Esophagus squamous epithelium (tissue), 5 donors: ENCODE results near the gene TCIRG1. TPM values are rescaled to one million over a fixed set of nuclear protein-coding genes. Genes with fewer than 3 reads are reported as not detected.

Source experiments
- DNase-seq: peaks from one replicate; lab custom pipeline; 2025; lab: John Stamatoyannopoulos, UW
- H3K27ac ChIP-seq, 4 donors: fragments of 200-600 bp; sonication (generic); one replicate each; pipeline ENCODE4 v1.5.1; 2016 to 2019; ENCODE audit warnings: mild to moderate bottlenecking in 1 of 4
- H3K27me3 ChIP-seq, 4 donors: fragments of 200-600 bp; sonication (generic); 1 replicate in 3 of 4; 2 replicates in 1 of 4; pipeline versions ENCODE4 v1.5.1 to v1.6.0; 2017 to 2021; ENCODE audit warnings: antibody characterized with exemption in 1 of 4
- H3K36me3 ChIP-seq, 3 donors: fragments of 200-600 bp; sonication (generic); one replicate each; pipeline ENCODE4 v1.5.1; 2016 to 2019
- H3K4me1 ChIP-seq, 3 donors: fragments of 200-600 bp; sonication (generic); one replicate each; pipeline ENCODE4 v1.5.1; 2017 to 2019
- H3K4me3 ChIP-seq, 4 donors: fragments of 200-600 bp; sonication (generic); 1 replicate in 3 of 4; 2 replicates in 1 of 4; pipeline ENCODE4 v1.5.1; 2016 to 2019; ENCODE audit warnings: mild to moderate bottlenecking in 2 of 4, moderate library complexity in 1 of 4
- H3K9me3 ChIP-seq, 3 donors: fragments of 200-600 bp; sonication (generic); one replicate each; pipeline ENCODE4 v1.5.1; 2016 to 2019
- CTCF ChIP-seq, 6 experiments: fragments of 450-650 bp in 4 of 6; fragments of 200-600 bp in 2 of 6; sonication (generic) in 2 of 6; IDR thresholded peaks; one replicate each; pipeline ENCODE4 v1.5.1; 2016 to 2019; ENCODE audit warnings: antibody characterized with exemption in 6 of 6, mild to moderate bottlenecking in 4 of 6, moderate library complexity in 4 of 6
- POLR2A ChIP-seq, 4 donors: fragments of 450-650 bp; IDR thresholded peaks; one replicate each; pipeline ENCODE4 v1.6.1; 2017; ENCODE audit warnings: antibody characterized with exemption in 4 of 4, mild to moderate bottlenecking in 4 of 4, moderate library complexity in 3 of 4
- WGBS, 2 donors: methylation state at CpG; one replicate each; pipeline ENCODE4 v1.1.5; 2018; 5-methylcytosine and 5-hydroxymethylcytosine counted together
- intact Hi-C: fragments of 100-400 bp; cut with DNase I; formaldehyde crosslinking; loops from one replicate; pipeline ENCODE4 v1.15.0; 2022
- total RNA-seq, 4 donors: library from RNA; depleted of rRNA; stranded (reverse); fragments of >200 nt; gene quantifications; one replicate each; pipeline ENCODE4 v1.1.0, GENCODE V29; 2016
- donor health status: DM: yes; HTN: yes; CAD: no.

The TCIRG1 gene
- total RNA-seq, 4 donors from 2014 or later, result 46.6 to 70.5 (median 63.5) TPM

GRCh38 chr11:68020575-68020974 is 18.2 kb upstream of the TCIRG1 start:
- peak in 3 of 6 experiments; percentile 4 to 27 (median 19) for TF ChIP-seq CTCF (IDR thresholded peaks at IDR 0.05)
- TF ChIP-seq POLR2A (IDR thresholded peaks at IDR 0.05), result no peak
- Histone ChIP-seq H3K9me3 (peaks cover 0 to 10% (median 0%) of the 10 kb centered on the region in 3 donors), H3K36me3 (peaks cover 0 to 30% (median 0%) of the 10 kb centered on the region in 3 donors), H3K4me1 (peaks cover 5 to 54% (median 20%) of the 10 kb centered on the region in 3 donors), H3K4me3 (no peak overlapping the region), H3K27me3 (no peaks in the 10 kb centered on the region), H3K27ac (peak overlapping the region; percentile 18 to 76 (median 58))
- WGBS, 2 donors, result 21 to 40% methylated on average over 1 to 9 of the region's 11 CpGs
- intact Hi-C loops, result no loop called here
- no peak for DNase-seq

DNA sequence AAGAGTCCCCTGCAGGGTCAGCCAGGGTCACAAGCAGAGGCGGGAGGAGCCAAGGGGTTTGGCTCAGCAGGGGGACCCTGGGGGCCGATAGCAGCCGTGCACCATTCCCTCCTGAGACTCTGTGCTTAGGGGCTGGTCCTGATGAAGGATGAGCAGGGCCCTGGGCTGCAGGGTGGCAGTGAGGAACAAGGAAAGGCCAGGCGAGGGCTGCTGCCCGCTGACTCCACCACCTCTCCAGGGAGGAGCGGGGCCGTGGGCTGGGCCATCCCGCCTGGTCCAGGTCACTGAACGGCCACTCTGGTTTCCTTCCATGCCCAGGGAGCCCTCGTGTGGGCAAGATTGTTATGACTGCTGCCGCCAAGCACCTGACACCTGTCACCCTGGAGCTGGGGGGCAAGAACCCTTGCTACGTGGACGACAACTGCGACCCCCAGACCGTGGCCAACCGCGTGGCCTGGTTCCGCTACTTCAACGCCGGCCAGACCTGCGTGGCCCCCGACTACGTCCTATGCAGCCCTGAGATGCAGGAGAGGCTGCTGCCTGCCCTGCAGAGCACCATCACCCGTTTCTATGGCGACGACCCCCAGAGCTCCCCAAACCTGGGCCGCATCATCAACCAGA is 17.5 kb upstream of the TCIRG1 start:
- H3K27ac ChIP-seq, result peak overlapping the region in 2 of 4 donors; percentile 64 to 76
- H3K4me1 ChIP-seq, result peaks cover 5 to 50% (median 20%) of the 10 kb centered on the region in 3 donors
- H3K36me3 ChIP-seq, result peaks cover 0 to 33% (median 0%) of the 10 kb centered on the region in 3 donors
- no peaks in the 10 kb centered on the region for H3K27me3 ChIP-seq
- no peak for DNase-seq
- no peak for TF ChIP-seq POLR2A (IDR thresholded peaks at IDR 0.05)
- peak in 3 of 6 experiments; percentile 22 to 47 (median 27) for TF ChIP-seq CTCF (IDR thresholded peaks at IDR 0.05)
- intact Hi-C loops, result no loop called here
- H3K9me3 ChIP-seq, result peaks cover 0 to 10% (median 0%) of the 10 kb centered on the region in 3 donors
- 72 to 81% methylated on average over 6 to 12 of the region's 27 CpGs for WGBS, 2 donors
- H3K4me3 ChIP-seq, result no peak overlapping the region

DNA sequence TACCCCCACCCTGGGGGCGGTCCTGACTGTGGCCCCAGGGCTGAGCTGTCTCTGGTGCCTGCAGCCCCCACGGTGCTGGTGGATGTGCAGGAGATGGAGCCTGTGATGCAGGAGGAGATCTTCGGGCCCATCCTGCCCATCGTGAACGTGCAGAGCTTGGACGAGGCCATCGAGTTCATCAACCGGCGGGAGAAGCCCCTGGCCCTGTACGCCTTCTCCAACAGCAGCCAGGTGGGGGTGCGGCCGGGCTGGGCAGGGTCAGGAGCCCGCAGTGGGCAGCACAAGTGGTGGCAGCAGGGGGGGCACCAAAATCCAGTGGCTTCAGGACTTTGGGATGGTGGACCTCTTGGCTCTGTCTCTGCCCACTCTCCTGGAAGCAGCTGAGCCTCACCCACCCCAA is 16.3 kb upstream of the TCIRG1 start:
- TF ChIP-seq POLR2A (IDR thresholded peaks at IDR 0.05) (no peak), CTCF (IDR thresholded peaks at IDR 0.05) (no peak)
- H3K4me1 ChIP-seq, result peaks cover 0 to 37% (median 9%) of the 10 kb centered on the region in 3 donors
- no peaks in the 10 kb centered on the region for H3K27me3 ChIP-seq
- 90% methylated on average over 2 to 7 of the region's 13 CpGs for WGBS, 2 donors
- no peak overlapping the region for H3K4me3 ChIP-seq
- H3K27ac ChIP-seq, result no peak overlapping the region
- DNase-seq, result no peak
- peaks cover 0 to 10% (median 0%) of the 10 kb centered on the region in 3 donors for H3K9me3 ChIP-seq
- H3K36me3 ChIP-seq, result peaks cover 0 to 33% (median 0%) of the 10 kb centered on the region in 3 donors
- intact Hi-C loops, result no loop called here

DNA sequence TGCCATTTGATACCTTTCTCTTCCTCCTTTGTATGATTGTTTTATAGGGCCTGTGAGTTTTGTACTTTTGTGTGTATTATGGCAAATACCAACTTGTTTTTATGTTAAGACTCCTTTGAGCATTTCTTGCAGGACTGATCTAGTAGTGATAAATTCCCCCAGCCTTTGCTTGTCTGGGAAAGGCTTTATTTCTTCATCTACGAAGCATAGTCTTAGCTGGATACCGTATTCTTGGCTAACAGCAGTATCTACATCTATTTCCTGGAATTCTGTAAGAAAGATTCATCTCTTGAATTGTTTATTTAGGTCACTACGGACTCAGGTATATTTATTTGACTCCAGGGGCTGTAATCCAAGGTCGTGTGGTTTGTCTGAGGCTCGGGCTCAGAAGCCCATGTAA is 14.3 kb upstream of the TCIRG1 start:
- H3K9me3 ChIP-seq, result peaks cover 0 to 10% (median 0%) of the 10 kb centered on the region in 3 donors
- peaks cover 5 to 22% (median 12%) of the 10 kb centered on the region in 3 donors for H3K4me1 ChIP-seq
- H3K4me3 ChIP-seq, result no peak overlapping the region
- DNase-seq, result no peak
- intact Hi-C loops, result no loop called here
- TF ChIP-seq CTCF (IDR thresholded peaks at IDR 0.05) (no peak), POLR2A (IDR thresholded peaks at IDR 0.05) (no peak)
- no peak overlapping the region for H3K27ac ChIP-seq
- WGBS, 2 donors, result 76 to 83% methylated on average over 5 of the region's 5 CpGs
- peaks cover 0 to 33% (median 0%) of the 10 kb centered on the region in 3 donors for H3K36me3 ChIP-seq
- H3K27me3 ChIP-seq, result no peaks in the 10 kb centered on the region

- Histone ChIP-seq H3K27me3 (no peaks in the 10 kb centered on the region), H3K4me3 (no peak overlapping the region), H3K4me1 (peaks cover 10 to 22% (median 16%) of the 10 kb centered on the region in 3 donors), H3K9me3 (peaks cover 0 to 10% (median 0%) of the 10 kb centered on the region in 3 donors), H3K36me3 (peaks cover 0 to 33% (median 0%) of the 10 kb centered on the region in 3 donors), H3K27ac (no peak overlapping the region)
- TF ChIP-seq CTCF (IDR thresholded peaks at IDR 0.05) (no peak), POLR2A (IDR thresholded peaks at IDR 0.05) (no peak)
- DNase-seq, result no peak
- intact Hi-C loops, result no loop called here
- 62 to 79% methylated on average over 4 to 5 of the region's 5 CpGs for WGBS, 2 donors
Observed at GRCh38 chr11:68025047-68025446, 13.8 kb upstream of the TCIRG1 start.
